Measurements from ENCODE around the gene LRRC57. TPM values are rescaled to one million over a fixed set of nuclear protein-coding genes. Genes with fewer than 3 reads are reported as not detected.

The LRRC57 gene
- total and polyA plus RNA-seq, 2 of the 13 experiments (the other 11 are each of a cell fraction or from before 2014, with no cell fraction given), result 5.8 to 14.8 TPM

- TF ChIP-seq ELF1 (CRISPR knock-in tag; IDR thresholded peaks at IDR 0.05) (peak; percentile 27; the same call in 1 of the 2 replicates), ZFP90 (CRISPR knock-in tag; IDR thresholded peaks at IDR 0.05; ENCODE audit: borderline replicate concordance) (0 out of 2 replicates have a peak, but pooled peaks have one; percentile 38), RXRB (CRISPR knock-in tag; IDR thresholded peaks at IDR 0.05; ENCODE audit: borderline replicate concordance) (0 out of 2 replicates have a peak, but pooled peaks have one; percentile 46), ZIK1 (CRISPR knock-in tag; IDR thresholded peaks at IDR 0.05; ENCODE audit: borderline replicate concordance, low read depth) (peak; percentile 86; the same call in 1 of the 2 replicates), ZNF639 (CRISPR knock-in tag; conservative IDR thresholded peaks at IDR 0.05) (no peak), SIN3A (IDR thresholded peaks at IDR 0.05; ENCODE audit: borderline replicate concordance, low read depth, low read length) (peak; percentile 72; the same call in 1 of the 2 replicates), SP4 (CRISPR knock-in tag; IDR thresholded peaks at IDR 0.05) (peak; percentile 99), ZFP91 (CRISPR knock-in tag; IDR thresholded peaks at IDR 0.05; ENCODE audit: borderline replicate concordance) (peak; percentile 74), PCBP2 (optimal IDR thresholded peaks at IDR 0.05; ENCODE audit: low read depth, low read length, poor library complexity, severe bottlenecking) (no peak), CENPT (CRISPR knock-in tag; IDR thresholded peaks at IDR 0.05; ENCODE audit: low read depth) (peak; percentile 61; the same call in 1 of the 2 replicates), TARDBP (CRISPR knock-in tag; IDR thresholded peaks at IDR 0.05) (peak; percentile 67; the same call in 1 of the 2 replicates), HNF4G (IDR thresholded peaks at IDR 0.05; ENCODE audit: borderline replicate concordance, low read depth, low read length) (no peak), HNF4G (CRISPR knock-in tag; IDR thresholded peaks at IDR 0.05; ENCODE audit: borderline replicate concordance, low read depth) (no peak), PBX3 (CRISPR knock-in tag; IDR thresholded peaks at IDR 0.05; ENCODE audit: borderline replicate concordance) (0 out of 2 replicates have a peak, but pooled peaks have one; percentile 30), GATAD2A (CRISPR knock-in tag; IDR thresholded peaks at IDR 0.05) (peak; percentile 3; the same call in 1 of the 2 replicates), ZNF558 (CRISPR knock-in tag; IDR thresholded peaks at IDR 0.05; ENCODE audit: borderline replicate concordance) (no peak), NFKB2 (CRISPR knock-in tag; IDR thresholded peaks at IDR 0.05; ENCODE audit: borderline replicate concordance) (no peak; the same call in none of the 2 replicates), MTERF4 (CRISPR knock-in tag; IDR thresholded peaks at IDR 0.05) (0 out of 2 replicates have a peak, but pooled peaks have one; percentile 56), HIC2 (CRISPR knock-in tag; IDR thresholded peaks at IDR 0.05; ENCODE audit: low read depth) (peak; percentile 80; the same call in 1 of the 2 replicates), DNMT3B (CRISPR knock-in tag; conservative IDR thresholded peaks at IDR 0.05) (no peak), AKAP8 (CRISPR knock-in tag; IDR thresholded peaks at IDR 0.05) (0 out of 2 replicates have a peak, but pooled peaks have one; percentile 54)
Observed at GRCh38 chr15:42575188-42576039, 26.8 kb upstream of the LRRC57 start, which contains the start of gene STARD9 (continued).

All from HepG2 (cell line).